ENCODE results near the gene IL1RN. TPM values are rescaled to one million over a fixed set of nuclear protein-coding genes. Genes with fewer than 3 reads are reported as not detected.

IL1RN gene
- total RNA-seq, 1 donor from 2014 or later, result not detected

DNA sequence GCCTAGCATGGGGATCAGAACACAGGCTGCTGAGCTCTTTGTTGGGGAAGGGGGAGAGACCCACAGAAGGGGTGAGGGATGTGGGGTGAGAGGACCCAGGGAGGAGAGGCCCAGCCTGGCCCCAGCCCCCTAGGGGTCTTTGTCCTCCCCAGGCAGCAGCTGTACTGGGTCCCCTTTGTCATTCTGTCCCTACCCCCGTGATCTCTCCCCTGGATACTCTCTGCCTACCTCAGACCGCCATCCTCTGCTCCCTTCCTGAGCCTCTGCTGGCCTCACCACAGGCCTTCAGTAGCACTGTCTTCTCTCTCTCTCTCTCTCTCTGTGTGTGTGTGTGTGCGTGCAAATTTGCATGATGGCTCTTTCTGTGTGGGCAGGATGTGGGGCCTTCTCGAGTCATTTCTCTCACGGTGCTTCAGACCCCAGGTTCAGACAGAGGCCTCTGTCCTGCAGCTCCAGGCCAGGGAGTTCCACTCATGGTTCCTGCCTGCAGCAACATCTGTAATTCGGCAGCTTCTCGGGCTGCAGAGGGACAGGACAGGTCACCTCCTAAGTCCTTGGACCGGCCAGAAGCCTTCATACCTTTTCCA is 47.7 kb downstream of the IL1RN start:
- no peaks in the 10 kb centered on the region for H3K9me3 ChIP-seq (ENCODE audit: insufficient read depth, low read depth, low read length)
- H3K36me3 ChIP-seq (ENCODE audit: insufficient read depth, low read length), result no peaks in the 10 kb centered on the region
- no peak for TF ChIP-seq EZH2 (IDR thresholded peaks at IDR 0.05; ENCODE audit: insufficient read depth, low read length)
- TF ChIP-seq, protein P1, sequence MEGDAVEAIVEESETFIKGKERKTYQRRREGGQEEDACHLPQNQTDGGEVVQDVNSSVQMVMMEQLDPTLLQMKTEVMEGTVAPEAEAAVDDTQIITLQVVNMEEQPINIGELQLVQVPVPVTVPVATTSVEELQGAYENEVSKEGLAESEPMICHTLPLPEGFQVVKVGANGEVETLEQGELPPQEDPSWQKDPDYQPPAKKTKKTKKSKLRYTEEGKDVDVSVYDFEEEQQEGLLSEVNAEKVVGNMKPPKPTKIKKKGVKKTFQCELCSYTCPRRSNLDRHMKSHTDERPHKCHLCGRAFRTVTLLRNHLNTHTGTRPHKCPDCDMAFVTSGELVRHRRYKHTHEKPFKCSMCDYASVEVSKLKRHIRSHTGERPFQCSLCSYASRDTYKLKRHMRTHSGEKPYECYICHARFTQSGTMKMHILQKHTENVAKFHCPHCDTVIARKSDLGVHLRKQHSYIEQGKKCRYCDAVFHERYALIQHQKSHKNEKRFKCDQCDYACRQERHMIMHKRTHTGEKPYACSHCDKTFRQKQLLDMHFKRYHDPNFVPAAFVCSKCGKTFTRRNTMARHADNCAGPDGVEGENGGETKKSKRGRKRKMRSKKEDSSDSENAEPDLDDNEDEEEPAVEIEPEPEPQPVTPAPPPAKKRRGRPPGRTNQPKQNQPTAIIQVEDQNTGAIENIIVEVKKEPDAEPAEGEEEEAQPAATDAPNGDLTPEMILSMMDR (IDR thresholded peaks at IDR 0.05; ENCODE audit: insufficient read depth, low read depth, low read length), result no peak
- Mint-ChIP-seq H3K4me3 (ENCODE audit: unreplicated experiment) (no peak overlapping the region), H3K36me3 (ENCODE audit: low read depth, unreplicated experiment) (no peaks in the 10 kb centered on the region), H3K4me1 (ENCODE audit: low read depth, unreplicated experiment) (peaks cover 7% of the 10 kb centered on the region), H3K27me3 (ENCODE audit: low read depth, unreplicated experiment) (peaks cover 15% of the 10 kb centered on the region), H3K27ac (ENCODE audit: unreplicated experiment) (no peak overlapping the region), H3K9me3 (ENCODE audit: unreplicated experiment) (no peaks in the 10 kb centered on the region)
- H3K4me2 ChIP-seq (ENCODE audit: low read length), result no peak overlapping the region
- H4K20me1 ChIP-seq (ENCODE audit: insufficient read depth, low read length), result no peaks in the 10 kb centered on the region
- H3K27ac ChIP-seq (ENCODE audit: low read depth, low read length), result no peak overlapping the region
- no peak for FAIRE-seq
- no peak for DNase-seq (ENCODE audit: low read depth)
- no peaks in the 10 kb centered on the region for H3K79me2 ChIP-seq (ENCODE audit: insufficient read depth, low read length)
- H3K27me3 ChIP-seq (ENCODE audit: insufficient read depth, low read length), result no peaks in the 10 kb centered on the region
- H2AFZ ChIP-seq (ENCODE audit: low read depth, low read length), result no peak overlapping the region
- no peak overlapping the region for H3K9ac ChIP-seq (ENCODE audit: low read length)
- no peaks in the 10 kb centered on the region for H3K4me1 ChIP-seq (ENCODE audit: insufficient read depth, low read length)
- no peak overlapping the region for H3K4me3 ChIP-seq (ENCODE audit: insufficient read depth, low read depth, low read length)

DNA sequence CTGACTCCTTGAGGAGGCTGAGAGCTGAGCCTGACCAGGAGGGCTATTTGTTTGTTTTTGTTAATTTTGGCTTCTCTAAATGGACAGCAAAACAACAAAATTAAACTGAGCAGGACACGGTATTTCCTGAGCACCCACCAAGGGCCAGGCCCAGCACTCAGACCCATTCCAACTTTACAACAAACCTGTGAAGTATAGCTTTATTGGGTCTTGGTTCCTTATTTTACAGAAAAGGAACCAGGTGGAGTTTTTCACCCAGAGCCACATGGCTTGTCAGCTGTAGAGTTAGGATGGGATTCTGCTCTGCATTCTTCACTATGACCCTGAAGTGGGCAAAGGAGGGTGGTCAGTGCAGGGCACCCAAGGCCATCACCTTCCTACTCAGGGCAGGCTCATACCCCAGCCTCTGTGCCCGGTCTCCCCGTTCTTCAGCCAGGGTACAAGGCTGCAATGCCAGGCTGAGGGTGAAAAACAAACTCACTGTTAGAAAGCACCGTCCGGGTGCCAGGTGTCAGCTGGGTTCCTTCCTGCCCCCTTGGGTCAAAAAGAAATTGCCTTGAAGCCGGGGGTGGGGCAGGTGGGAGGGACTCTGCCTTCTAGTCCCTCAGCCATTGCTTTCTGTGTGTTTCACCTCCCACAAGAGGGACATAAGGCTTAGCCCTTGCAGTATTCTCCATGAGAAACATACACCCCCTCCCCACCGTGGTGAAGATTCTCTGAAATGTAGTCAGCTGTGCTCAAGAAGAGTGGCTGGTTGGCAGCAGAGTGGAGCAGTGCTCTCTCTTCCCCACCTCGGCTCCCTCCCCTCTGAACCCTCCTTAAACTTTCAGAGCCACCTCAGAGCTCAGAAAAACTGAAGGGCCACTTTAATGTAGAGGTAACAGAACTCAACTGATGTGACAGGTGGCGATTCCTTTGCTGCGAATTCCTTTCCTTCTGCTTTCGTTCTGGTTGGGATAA is 48.6 kb downstream of the IL1RN start:
- no peaks in the 10 kb centered on the region for H3K36me3 ChIP-seq (ENCODE audit: insufficient read depth, low read length)
- H3K4me3 ChIP-seq (ENCODE audit: insufficient read depth, low read depth, low read length), result no peak overlapping the region
- no peak for FAIRE-seq
- no peaks in the 10 kb centered on the region for H3K4me1 ChIP-seq (ENCODE audit: insufficient read depth, low read length)
- no peaks in the 10 kb centered on the region for H3K79me2 ChIP-seq (ENCODE audit: insufficient read depth, low read length)
- no peaks in the 10 kb centered on the region for H3K9me3 ChIP-seq (ENCODE audit: insufficient read depth, low read depth, low read length)
- no peaks in the 10 kb centered on the region for H3K36me3 Mint-ChIP-seq (ENCODE audit: low read depth, unreplicated experiment)
- no peaks in the 10 kb centered on the region for H4K20me1 ChIP-seq (ENCODE audit: insufficient read depth, low read length)
- H3K9ac ChIP-seq (ENCODE audit: low read length), result no peak overlapping the region
- H3K27me3 ChIP-seq (ENCODE audit: insufficient read depth, low read length), result no peaks in the 10 kb centered on the region
- peaks cover 12% of the 10 kb centered on the region for H3K4me1 Mint-ChIP-seq (ENCODE audit: low read depth, unreplicated experiment)
- no peak overlapping the region for H3K4me2 ChIP-seq (ENCODE audit: low read length)
- no peaks in the 10 kb centered on the region for H3K9me3 Mint-ChIP-seq (ENCODE audit: unreplicated experiment)
- no peak overlapping the region for H2AFZ ChIP-seq (ENCODE audit: low read depth, low read length)
- H3K27ac Mint-ChIP-seq (ENCODE audit: unreplicated experiment), result no peak overlapping the region
- H3K27ac ChIP-seq (ENCODE audit: low read depth, low read length), result no peak overlapping the region
- H3K27me3 Mint-ChIP-seq (ENCODE audit: low read depth, unreplicated experiment), result peaks cover 18% of the 10 kb centered on the region
- TF ChIP-seq EZH2 (IDR thresholded peaks at IDR 0.05; ENCODE audit: insufficient read depth, low read length), result no peak
- TF ChIP-seq, protein P1 (IDR thresholded peaks at IDR 0.05; ENCODE audit: insufficient read depth, low read depth, low read length), result no peak
- no peak for DNase-seq (ENCODE audit: low read depth)
- H3K4me3 Mint-ChIP-seq (ENCODE audit: unreplicated experiment), result no peak overlapping the region
